ENCODE results near the gene ABCA3. TPM values are rescaled to one million over a fixed set of nuclear protein-coding genes. Genes with fewer than 3 reads are reported as not detected.
A peak's percentile ranks its signal among the peaks of the same experiment; 100 is the strongest.
"Not testable (repeated sequence)": the region's sequence is repeated elsewhere in the genome, so short reads cannot be mapped to it uniquely, and the experiment has no call there.

ABCA3 gene
- 18.0 and 22.4 TPM in 2 replicates for total RNA-seq (2014; rRNA removed; shearing (Covaris generic); ENCODE audit: low replicate concordance)

DNA sequence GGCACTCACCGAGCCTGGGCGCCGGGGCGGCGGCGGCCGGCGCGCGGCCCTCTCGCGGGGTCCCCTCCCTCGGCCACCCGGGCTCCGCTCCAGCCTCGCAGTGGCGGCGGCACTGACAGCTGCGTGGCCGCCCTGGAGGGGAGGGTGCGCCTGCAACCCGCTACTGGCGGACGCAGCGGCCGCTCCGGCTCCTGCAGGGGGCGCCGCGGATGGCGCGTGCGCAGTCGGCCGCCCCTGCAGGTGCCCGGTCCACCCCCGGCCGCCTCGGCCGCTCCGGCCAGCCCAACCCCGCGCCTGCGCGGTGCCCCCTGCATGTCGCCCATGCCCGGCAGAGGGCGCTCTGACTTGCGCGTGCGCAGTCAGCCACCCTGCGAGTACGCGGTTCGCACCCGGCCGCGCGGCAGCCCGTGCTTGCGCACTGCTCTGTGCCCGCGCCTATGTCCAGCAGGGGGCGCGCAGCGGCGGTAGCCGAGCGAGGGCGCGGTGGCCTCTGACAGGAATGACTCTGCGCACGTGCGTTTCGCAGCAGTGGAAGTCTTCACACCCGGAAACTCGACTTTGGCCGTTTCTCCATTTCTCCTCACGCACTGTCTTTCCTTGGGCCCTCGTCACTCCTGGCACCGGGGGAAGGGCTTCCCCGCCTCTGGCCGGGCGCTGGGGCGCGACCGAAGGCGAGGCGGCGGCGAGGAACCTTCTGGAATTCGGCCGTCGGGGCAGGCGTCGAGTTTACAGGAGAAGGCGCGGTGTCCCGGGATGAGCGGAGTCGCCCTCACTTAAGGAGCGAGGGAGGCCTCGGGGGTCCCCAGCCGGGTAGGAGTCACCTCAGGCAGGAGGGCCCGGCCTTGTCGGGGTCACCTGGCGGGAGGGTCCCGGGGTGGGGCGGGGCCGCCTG lies at the start of gene ABCA3:
Gene ABCA3 (minus strand): TSS at position 165 of the 892 bp plus-strand sequence. CDS start 14,262 bp downstream, outside the sequence.
- in situ Hi-C loops (cut with HindIII; ENCODE audit: low pct_unique_long_range_greater_than_20kb, low sequenced_read_pairs): no loop called here
- DNase-seq (ENCODE audit: low read depth): peak; percentile 97

DNA sequence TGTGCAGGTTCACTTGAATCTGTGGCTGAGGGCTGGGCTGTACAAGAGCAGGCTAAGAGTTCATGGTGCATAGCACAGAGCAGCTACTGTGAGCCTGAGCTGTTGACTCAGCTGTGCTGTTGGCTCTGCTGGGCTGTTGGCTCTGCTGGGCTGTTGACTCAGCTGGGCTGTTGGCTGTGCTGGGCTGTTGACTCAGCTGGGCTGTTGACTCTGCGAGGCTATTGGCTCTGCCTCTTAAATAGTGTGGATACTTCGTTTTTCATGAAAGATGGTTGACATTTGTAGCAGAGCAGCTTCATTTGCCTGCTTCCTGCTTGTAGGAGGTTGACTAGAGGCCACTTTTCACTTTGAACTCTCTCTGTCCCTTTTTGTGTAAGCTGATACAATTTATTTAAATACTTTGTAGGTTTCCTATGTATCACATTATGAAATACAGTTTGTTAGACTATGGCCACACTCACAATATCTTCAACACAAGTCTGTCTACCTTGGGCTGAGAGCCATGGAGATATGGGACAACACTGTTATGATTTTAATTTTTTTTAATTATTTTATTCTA lies 48.4 kb upstream of the ABCA3 start:
- in situ Hi-C loops (cut with HindIII; ENCODE audit: low pct_unique_long_range_greater_than_20kb, low sequenced_read_pairs): no loop called here
- DNase-seq (ENCODE audit: low read depth): no peak

DNA sequence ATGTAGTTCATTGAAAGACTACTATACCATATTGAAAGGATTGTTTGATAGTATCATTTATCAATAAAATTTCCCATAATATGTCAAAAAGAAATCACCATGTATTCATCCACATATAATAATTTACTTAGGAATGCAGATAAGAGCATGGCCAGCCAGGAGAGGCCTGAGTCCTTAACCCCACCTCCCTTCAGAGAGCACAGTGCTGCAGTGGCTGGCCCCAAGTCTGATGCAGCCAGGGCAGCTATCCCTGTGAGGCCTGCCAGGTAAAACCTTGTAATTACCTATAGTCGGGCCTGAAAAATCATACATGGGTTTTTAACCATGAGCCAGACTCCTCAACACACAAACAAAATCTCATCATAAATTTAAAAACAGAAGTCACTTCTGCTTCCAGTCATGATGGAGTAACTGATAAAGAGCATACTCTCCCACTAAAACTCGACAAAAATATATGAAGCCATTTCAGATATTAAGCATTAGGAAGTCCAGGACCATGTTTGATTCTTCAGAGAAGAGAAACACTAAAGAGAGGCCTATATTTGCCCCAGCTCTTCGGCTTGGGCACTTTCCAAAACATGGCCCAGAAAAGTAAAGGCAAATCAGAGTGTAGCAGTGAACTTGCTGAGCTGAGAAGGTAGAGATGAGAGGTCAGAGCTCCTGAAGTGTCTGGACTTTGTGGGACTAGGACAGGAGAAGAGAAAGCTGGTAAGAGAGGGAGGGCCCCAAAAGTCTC lies 47.8 kb upstream of the ABCA3 start:
- no peak for DNase-seq (ENCODE audit: low read depth)
- in situ Hi-C loops (cut with HindIII; ENCODE audit: low pct_unique_long_range_greater_than_20kb, low sequenced_read_pairs): no loop called here

DNA sequence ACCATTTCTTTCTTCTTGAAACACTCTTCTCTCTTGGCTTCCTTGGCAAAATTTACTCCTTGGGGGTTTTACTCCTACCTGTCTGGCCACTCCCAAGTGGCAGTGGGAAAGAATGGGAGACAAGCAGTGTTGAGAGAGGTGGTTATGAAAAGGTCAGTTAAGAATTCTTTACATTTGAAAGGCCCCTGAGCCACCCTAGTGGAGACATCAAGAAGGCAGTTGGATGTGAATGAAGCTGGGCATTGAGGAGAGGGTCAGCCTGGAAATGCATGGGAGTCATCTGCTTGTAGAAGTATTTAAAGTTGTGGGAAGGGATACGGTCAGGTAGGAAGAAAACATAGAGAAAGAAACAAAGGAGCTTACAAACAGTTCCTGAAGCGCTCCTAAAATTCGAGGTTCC lies 46.5 kb upstream of the ABCA3 start:
- in situ Hi-C loops (cut with HindIII; ENCODE audit: low pct_unique_long_range_greater_than_20kb, low sequenced_read_pairs): no loop called here
- no peak for DNase-seq (ENCODE audit: low read depth)

DNA sequence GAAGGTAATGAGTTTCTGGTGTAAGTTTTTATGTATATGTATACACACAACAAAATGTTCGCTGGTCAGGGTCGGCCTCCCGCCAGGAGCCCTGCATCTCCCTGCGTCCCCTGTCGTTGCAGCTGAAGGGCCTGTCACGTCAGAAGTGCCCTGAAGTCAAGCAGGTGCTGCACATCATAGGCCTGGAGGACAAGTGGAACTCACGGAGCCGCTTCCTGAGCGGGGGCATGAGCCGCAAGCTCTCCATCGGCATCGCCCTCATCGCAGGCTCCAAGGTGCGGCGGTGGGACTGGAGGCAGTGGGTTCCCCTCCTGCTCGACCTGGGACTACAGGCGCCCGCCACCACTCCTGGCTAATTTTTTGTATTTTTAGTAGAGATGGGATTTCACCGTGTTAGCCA lies 45.5 kb upstream of the ABCA3 start:
- in situ Hi-C loops (cut with HindIII; ENCODE audit: low pct_unique_long_range_greater_than_20kb, low sequenced_read_pairs); DNase-seq (ENCODE audit: low read depth): not testable (repeated sequence)

DNA sequence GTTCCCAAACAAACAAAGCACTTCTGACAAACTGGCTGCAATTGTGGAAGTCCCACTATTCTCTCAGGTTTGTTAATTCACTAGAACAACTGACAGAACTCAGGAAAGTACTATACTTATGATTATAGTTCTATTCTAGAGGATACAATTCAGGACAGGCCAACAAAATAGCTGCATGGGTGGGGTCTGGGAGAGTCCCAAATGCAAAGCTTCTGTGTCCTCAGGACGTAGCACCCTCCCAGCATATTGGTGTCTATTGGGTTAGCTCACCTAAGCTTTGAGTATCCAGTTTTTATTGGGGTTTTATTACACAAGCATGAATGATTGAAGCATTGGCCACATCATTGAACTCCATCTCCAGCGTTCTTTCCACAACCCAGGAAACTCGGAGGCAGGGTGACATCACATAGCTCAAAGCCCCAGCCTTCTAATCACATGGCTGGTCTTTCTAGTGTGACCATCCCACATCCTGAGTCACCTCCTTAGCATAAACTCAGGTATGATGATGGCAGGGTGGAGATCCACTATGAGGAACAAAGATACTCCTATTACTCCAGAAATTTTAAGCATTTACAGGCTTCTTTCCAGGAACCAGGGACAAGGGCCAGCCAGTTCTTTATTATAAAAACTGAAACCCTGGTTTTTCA lies 44.8 kb upstream of the ABCA3 start:
- DNase-seq (ENCODE audit: low read depth): peak; percentile 60
- in situ Hi-C loops (cut with HindIII; ENCODE audit: low pct_unique_long_range_greater_than_20kb, low sequenced_read_pairs): no loop called here

DNA sequence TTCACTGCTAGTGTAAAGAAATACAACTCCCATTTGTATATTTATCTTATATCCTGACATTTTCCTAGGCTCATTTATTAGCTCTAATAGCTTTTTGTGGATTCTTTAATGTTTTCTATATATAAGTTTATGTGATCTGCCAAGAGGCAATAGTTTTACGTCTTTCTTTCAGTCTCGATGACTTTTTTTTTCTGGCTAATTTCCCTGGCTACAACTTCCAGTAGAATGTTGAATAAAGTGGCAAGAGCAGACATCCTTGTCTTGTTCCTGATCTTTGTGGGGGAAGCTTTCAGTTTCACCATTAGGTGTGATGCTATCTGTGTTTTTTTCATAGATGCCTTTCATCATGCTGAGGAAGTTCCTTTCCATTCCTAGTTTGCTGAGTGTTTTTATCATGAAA lies 43.9 kb upstream of the ABCA3 start:
- in situ Hi-C loops (cut with HindIII; ENCODE audit: low pct_unique_long_range_greater_than_20kb, low sequenced_read_pairs): no loop called here
- DNase-seq (ENCODE audit: low read depth): no peak

DNA sequence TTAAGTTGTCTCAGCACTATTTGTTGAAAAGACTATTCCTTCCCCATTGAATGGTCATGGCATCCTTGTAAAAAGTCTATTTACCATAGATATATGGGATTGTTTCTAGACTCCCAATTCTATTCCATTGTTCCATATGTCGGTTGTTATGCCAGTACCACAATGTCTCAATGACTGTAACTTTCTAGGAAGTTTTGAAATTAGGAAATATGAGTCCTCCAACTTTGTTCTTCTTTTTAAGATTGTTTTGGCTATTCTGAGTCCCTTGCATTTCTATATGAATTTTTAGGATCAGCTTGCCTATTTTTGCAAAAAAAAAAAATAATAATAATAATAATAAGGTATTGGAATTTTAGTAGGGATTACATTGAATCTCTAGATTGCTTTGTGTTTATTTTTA lies 43.0 kb upstream of the ABCA3 start:
- no peak for DNase-seq (ENCODE audit: low read depth)
- in situ Hi-C loops (cut with HindIII; ENCODE audit: low pct_unique_long_range_greater_than_20kb, low sequenced_read_pairs): no loop called here

DNA sequence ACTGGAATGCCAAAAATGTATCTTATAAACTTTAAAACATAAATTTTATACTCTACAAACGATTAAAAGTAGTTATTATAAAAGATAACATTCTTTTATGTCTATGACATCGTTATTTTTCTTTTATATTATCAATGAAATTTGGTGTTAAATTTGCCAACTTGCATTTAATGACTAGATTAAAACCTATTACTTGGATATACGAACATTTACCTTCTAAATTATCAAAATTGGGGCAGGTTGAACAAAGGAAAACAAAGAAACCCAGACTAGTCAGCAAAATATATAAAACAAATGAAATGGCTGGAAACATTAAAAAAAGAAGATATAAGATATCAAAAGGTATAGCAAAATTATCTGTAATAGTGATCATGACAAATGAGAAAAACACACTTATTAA lies 34.1 kb upstream of the ABCA3 start:
- no peak for DNase-seq (ENCODE audit: low read depth)
- in situ Hi-C loops (cut with HindIII; ENCODE audit: low pct_unique_long_range_greater_than_20kb, low sequenced_read_pairs): no loop called here

DNA sequence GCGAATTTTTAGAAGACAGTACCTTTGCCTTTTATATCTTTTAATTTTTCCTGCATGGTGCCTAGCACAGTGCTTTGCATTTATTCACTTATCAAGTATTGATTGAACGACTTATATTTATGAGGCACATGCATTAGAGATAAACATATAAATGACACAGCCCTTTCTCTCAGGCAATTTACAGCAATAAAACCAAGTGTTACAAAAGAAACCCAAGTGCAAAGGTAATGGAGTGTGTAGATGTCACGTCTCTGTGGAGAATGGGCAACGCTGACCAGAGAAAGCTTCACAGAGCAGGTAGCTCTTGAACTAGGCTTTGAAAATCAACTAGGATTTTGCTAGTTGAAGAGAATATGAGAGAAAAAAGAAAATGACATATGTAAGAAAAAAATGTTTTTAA lies 32.6 kb upstream of the ABCA3 start:
- in situ Hi-C loops (cut with HindIII; ENCODE audit: low pct_unique_long_range_greater_than_20kb, low sequenced_read_pairs): no loop called here
- no peak for DNase-seq (ENCODE audit: low read depth)

DNA sequence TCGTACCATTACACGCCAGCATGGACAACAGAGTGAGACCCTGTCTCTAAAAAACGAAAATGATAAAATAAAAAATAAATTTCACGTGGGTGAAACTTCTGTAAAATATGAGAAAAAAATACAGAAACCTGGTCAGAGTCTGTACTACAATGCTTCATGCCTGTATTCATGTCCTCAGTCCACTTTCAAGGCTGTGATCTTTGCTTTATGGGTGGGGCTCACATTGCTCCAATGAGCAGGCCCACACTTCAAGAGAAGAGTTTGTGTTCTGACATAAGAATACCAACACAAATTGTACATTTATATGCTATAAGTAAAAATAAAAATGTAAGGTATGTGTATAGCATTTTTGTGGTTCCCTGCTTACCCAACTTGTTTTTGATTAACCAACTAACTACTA lies 32.2 kb upstream of the ABCA3 start:
- DNase-seq (ENCODE audit: low read depth): no peak
- in situ Hi-C loops (cut with HindIII; ENCODE audit: low pct_unique_long_range_greater_than_20kb, low sequenced_read_pairs): no loop called here

DNA sequence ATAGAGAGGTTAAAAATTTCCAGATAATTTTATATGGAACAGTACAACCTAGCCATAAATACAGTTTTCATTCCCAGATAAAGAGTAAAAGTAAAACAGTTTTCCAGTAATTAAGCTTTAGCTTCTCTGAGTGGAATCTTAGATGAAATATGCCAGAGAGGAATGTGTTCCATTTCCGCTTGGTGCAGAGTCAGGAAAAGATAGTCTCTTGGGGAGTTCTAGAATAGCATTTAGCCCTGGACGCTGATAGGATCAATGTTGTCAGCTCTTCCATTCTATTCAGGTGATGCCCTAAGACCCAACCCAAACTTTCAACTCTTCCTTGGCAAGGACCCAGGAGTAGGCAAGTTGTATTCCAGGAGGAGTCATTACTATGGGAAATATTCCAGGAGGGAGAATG lies 30.9 kb upstream of the ABCA3 start:
- no peak for DNase-seq (ENCODE audit: low read depth)
- in situ Hi-C loops (cut with HindIII; ENCODE audit: low pct_unique_long_range_greater_than_20kb, low sequenced_read_pairs): no loop called here

DNA sequence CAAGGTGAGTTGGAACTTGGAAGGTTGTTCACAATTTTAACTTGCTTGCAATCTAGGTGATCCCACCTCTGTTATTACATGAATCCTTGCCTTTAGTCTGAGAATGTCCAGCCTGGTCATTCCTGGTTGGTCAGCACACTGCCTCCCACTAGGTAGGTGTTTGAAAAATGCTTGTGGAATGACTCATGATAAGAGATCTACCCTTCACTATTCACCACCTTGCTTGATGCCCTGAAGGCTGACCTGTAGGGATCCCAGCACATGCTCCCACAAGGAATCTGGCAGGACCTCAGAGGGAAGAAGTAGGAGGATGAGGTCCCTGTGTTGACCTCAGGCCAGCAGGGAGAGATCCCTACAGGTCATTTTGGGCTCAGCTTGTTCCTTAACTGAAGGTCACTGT lies 30.2 kb upstream of the ABCA3 start:
- DNase-seq (ENCODE audit: low read depth): no peak
- in situ Hi-C loops (cut with HindIII; ENCODE audit: low pct_unique_long_range_greater_than_20kb, low sequenced_read_pairs): no loop called here

DNA sequence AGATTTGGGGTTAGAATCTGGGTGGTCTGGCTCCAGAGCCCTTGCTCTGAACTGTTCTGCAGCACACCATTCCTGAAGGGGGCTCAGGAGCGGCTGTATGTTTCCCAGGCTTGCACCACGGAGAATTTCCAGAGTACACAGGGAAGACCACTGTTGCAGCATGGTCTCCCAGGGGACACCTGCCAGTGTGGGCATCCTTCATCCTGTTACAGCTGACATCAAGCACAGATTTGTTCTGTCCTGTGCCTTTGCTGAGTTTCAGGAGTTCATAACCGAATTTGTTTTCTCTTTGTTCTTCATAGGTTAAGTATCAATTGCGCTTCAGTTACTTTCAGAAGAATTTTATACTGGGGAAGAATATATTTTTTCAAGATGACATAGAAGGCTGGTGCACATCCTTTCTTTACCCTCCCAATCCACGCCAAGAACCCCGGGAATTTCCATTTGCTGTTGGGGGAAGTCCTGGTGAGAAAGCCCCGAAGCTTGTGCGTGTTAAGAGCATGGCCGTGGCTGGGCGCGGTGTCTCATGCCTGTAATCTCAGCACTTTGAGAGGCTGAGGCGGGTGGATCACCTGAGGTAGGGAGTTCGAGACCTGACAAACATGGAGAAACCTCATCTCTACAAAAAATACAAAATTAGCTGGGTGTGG lies 26.3 kb upstream of the ABCA3 start:
- in situ Hi-C loops (cut with HindIII; ENCODE audit: low pct_unique_long_range_greater_than_20kb, low sequenced_read_pairs): no loop called here
- no peak for DNase-seq (ENCODE audit: low read depth)

DNA sequence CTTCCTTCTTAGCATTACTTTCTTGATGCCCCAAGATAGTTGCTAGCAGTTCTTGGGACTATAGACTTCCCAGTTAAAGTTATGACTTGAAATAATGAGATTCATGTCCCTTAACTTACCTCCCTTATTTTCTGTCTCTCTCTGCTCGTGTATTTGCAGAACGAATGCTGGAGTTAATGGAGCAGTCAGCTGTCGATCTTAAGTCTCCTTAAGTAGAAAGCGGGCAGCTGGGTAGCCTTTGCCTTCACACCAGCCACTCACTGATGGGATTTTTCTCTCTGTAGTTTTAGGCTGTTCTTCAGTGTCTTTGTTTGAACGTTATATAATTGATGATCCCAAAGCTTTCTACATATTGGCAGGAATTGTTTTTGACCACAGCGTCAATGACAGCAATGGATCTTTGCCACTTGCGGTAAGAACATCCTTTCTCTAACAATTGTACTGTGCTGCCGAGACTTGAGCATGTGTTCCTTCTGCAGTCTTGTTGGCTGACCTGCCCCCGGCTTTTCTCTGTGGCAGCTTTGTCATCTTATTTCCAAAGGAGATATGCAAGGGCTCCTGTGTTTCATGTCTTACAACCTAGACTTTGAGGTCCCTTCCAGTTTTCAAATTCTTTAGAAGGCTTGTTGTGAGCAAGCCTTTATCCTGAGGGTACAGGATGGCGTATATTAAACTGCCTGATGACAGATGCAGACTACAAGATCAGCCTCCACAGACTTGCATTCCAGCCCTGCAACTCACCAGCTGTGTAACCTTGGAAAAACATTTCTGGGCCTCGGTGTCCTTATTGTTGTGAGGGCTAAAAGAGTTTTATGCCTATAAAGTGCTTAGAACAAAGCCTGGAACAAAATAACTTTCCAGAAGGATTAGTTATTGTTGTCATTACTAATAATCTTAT lies 25.1 kb upstream of the ABCA3 start:
- no peak for DNase-seq (ENCODE audit: low read depth)
- in situ Hi-C loops (cut with HindIII; ENCODE audit: low pct_unique_long_range_greater_than_20kb, low sequenced_read_pairs): no loop called here

DNA sequence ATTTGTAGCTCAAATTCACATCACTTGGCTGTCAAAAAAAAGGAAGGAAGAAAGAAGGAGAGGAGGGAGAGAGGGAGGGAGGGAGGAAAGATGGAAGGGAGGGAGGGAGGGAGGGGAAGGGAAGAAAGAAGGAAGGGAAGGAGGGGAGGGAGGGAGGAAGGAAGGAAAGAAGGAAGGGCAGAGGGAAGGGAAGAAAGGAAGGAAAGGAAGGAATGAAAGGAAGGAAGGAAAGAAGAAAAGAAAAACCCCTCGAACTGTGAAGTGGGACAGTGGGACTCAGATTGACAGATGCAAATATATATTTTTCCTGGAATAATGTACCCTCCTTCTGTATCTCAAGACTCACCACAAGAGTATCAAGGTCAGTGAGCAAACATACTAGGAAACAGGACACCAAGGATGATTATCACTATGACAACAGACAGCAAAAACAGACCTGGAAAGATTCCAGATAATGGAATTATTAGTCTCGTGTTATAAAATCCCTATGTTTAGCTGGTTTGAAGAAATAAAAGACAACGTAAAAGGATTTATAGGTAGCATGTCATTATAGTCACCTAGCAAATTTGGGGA lies 24.2 kb upstream of the ABCA3 start:
- DNase-seq (ENCODE audit: low read depth): no peak
- in situ Hi-C loops (cut with HindIII; ENCODE audit: low pct_unique_long_range_greater_than_20kb, low sequenced_read_pairs): no loop called here

DNA sequence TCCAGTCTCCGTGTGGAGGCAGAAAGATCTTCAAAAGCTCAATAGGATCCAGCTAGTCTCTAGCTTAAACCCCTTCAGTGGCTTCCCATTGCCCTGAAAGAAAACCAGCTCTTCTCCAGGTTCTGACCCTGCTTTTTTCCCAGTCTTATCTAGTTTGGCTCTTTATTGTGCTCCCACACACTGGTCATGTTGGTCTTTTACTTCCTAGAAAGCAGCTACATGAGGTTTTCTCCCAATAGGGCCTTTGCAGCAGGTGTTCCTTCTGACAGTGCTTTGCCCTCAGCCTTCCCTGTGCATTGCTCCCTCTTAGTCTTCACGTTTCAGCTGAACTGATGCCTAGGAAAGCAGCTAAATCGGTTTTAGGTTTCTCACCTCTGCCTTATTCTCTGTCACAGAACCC lies 21.7 kb upstream of the ABCA3 start:
- in situ Hi-C loops (cut with HindIII; ENCODE audit: low pct_unique_long_range_greater_than_20kb, low sequenced_read_pairs): no loop called here
- DNase-seq (ENCODE audit: low read depth): no peak

Data from Caki2 (cell line).